WTC11 (cell line): Measurements from ENCODE around the gene PTGES2. TPM values are rescaled to one million over a fixed set of nuclear protein-coding genes. Genes with fewer than 3 reads are reported as not detected.

Source experiments
- ATAC-seq: fragments of 200-7000 bp; cut with Tn5 transposase; 2 replicates; pipeline ENCODE4 v1.10.0; 2021; ENCODE audit warnings: mild to moderate bottlenecking, moderate library complexity
- CTCF ChIA-PET: fragments of 300-600 bp; sonication (Branson Sonifier 250); formaldehyde crosslinking; loops from one replicate; lab custom pipeline; 2021; ENCODE audit warnings: antibody characterized with exemption; lab: Charles Lee
- POLR2A ChIA-PET: fragments of 350-600 bp; sonication (Branson Sonifier 250); formaldehyde crosslinking; loops from one replicate; lab custom pipeline; 2021; ENCODE audit warnings: antibody characterized with exemption; lab: Charles Lee
- DNase-seq: peaks from one replicate; pipeline ENCODE4 v3.0.0; 2021; ENCODE audit warnings: low spot score
- H3K27ac Mint-ChIP-seq: 2 replicates; pipeline ENCODE4 v1.8.0; 2021; ENCODE audit warnings: mixed read lengths
- H3K27me3 Mint-ChIP-seq: 2 replicates; pipeline ENCODE4 v1.8.0; 2021; ENCODE audit warnings: low read depth, mild to moderate bottlenecking, moderate library complexity, mixed read lengths
- H3K36me3 Mint-ChIP-seq: 2 replicates; pipeline ENCODE4 v1.8.0; 2021; ENCODE audit warnings: mixed read lengths
- H3K4me1 Mint-ChIP-seq: 2 replicates; pipeline ENCODE4 v1.8.0; 2022; ENCODE audit warnings: mixed read lengths
- H3K4me3 Mint-ChIP-seq: 2 replicates; pipeline ENCODE4 v1.8.0; 2021; ENCODE audit warnings: mild to moderate bottlenecking, moderate library complexity, mixed read lengths
- H3K9me3 Mint-ChIP-seq: 2 replicates; pipeline ENCODE4 v1.8.0; 2021; ENCODE audit warnings: mixed read lengths
- AFF4 ChIP-seq: sonication (generic); formaldehyde crosslinking; IDR thresholded peaks from 2 replicates; pipeline ENCODE4 v1.8.1; 2023; ENCODE audit warnings: mild to moderate bottlenecking, missing genetic modification reagents, borderline replicate concordance
- AR ChIP-seq: fragments of 250-450 bp; sonication (Bioruptor Pico); IDR thresholded peaks from 2 replicates; pipeline ENCODE4 v1.9.0; 2021; ENCODE audit warnings: mild to moderate bottlenecking
- E2F1 ChIP-seq: sonication (generic); formaldehyde crosslinking; IDR thresholded peaks from 2 replicates; pipeline ENCODE4 v1.8.0; 2022; ENCODE audit warnings: mild to moderate bottlenecking, missing genetic modification reagents
- EMX1 ChIP-seq: fragments of 250-450 bp; sonication (Bioruptor Pico); IDR thresholded peaks from 2 replicates; pipeline ENCODE4 v1.8.0; 2021; ENCODE audit warnings: mild to moderate bottlenecking
- FOXK1 ChIP-seq: sonication (generic); formaldehyde crosslinking; IDR thresholded peaks from 2 replicates; pipeline ENCODE4 v1.8.0; 2022; ENCODE audit warnings: mild to moderate bottlenecking, moderate library complexity, missing genetic modification reagents
- IRF1 ChIP-seq: sonication (generic); formaldehyde crosslinking; IDR thresholded peaks from 2 replicates; pipeline ENCODE4 v1.8.0; 2023; ENCODE audit warnings: missing genetic modification reagents
- MXD4 ChIP-seq: fragments of 250-450 bp; sonication (Bioruptor Pico); IDR thresholded peaks from 2 replicates; pipeline ENCODE4 v1.8.0; 2021; ENCODE audit warnings: mild to moderate bottlenecking, moderate library complexity, borderline replicate concordance
- NFYB ChIP-seq: sonication (generic); formaldehyde crosslinking; conservative IDR thresholded peaks from 2 replicates; pipeline ENCODE4 v1.8.0; 2022; ENCODE audit warnings: low read depth, missing genetic modification reagents
- NR1H2 ChIP-seq: sonication (generic); formaldehyde crosslinking; IDR thresholded peaks from 2 replicates; pipeline ENCODE4 v1.9.0; 2021; ENCODE audit warnings: mild to moderate bottlenecking, moderate library complexity, missing genetic modification reagents
- PREB ChIP-seq: sonication (generic); formaldehyde crosslinking; IDR thresholded peaks from 2 replicates; pipeline ENCODE4 v1.8.1; 2022; ENCODE audit warnings: mild to moderate bottlenecking, missing genetic modification reagents, moderate library complexity, borderline replicate concordance
- SOX15 ChIP-seq: fragments of 250-450 bp; sonication (Bioruptor Pico); IDR thresholded peaks from 2 replicates; pipeline ENCODE4 v1.9.0; 2021; ENCODE audit warnings: mild to moderate bottlenecking
- STAT6 ChIP-seq: sonication (generic); formaldehyde crosslinking; conservative IDR thresholded peaks from 2 replicates; pipeline ENCODE4 v1.8.1; 2023; ENCODE audit warnings: mild to moderate bottlenecking, low read depth, missing genetic modification reagents, moderate library complexity
- USF2 ChIP-seq: sonication (generic); formaldehyde crosslinking; IDR thresholded peaks from 2 replicates; pipeline ENCODE4 v1.8.1; 2023; ENCODE audit warnings: mild to moderate bottlenecking, missing genetic modification reagents, moderate library complexity
- ZNF138 ChIP-seq: sonication (generic); formaldehyde crosslinking; conservative IDR thresholded peaks from 2 replicates; pipeline ENCODE4 v1.8.1; 2022; ENCODE audit warnings: mild to moderate bottlenecking, moderate library complexity, missing genetic modification reagents
- ZNF416 ChIP-seq: fragments of 250-450 bp; sonication (Bioruptor Pico); IDR thresholded peaks from 2 replicates; pipeline ENCODE4 v1.9.0; 2021; ENCODE audit warnings: mild to moderate bottlenecking, inconsistent platforms
- ZNF532 ChIP-seq: fragments of 250-450 bp; sonication (Bioruptor Pico); IDR thresholded peaks from 2 replicates; pipeline ENCODE4 v1.9.0; 2021; ENCODE audit warnings: mild to moderate bottlenecking, borderline replicate concordance
- total RNA-seq: library from RNA; stranded (reverse); gene quantifications from 3 replicates; pipeline ENCODE4 v1.2.3, GENCODE V29; 2021

The PTGES2 gene
- total RNA-seq, 1 experiment from 2014 or later, result 118 TPM

- Mint-ChIP-seq H3K27me3 (peaks cover 7% of the 10 kb centered on the region; the same call in 1 of the 2 replicates), H3K36me3 (no peaks in the 10 kb centered on the region), H3K4me1 (peaks cover 12% of the 10 kb centered on the region), H3K9me3 (no peaks in the 10 kb centered on the region), H3K27ac (no peak overlapping the region), H3K4me3 (no peak overlapping the region)
- no peak for DNase-seq
- ATAC-seq, result no peak
- POLR2A ChIA-PET, result no interaction called here
- CTCF ChIA-PET, result no interaction called here
- TF ChIP-seq ZNF416 (CRISPR knock-in tag) (no peak), ZNF138 (CRISPR knock-in tag) (no peak), PREB (CRISPR knock-in tag) (no peak), USF2 (CRISPR knock-in tag) (no peak), NFYB (CRISPR knock-in tag) (no peak), ZNF532 (no peak), EMX1 (CRISPR knock-in tag) (no peak), STAT6 (CRISPR knock-in tag) (no peak), IRF1 (CRISPR knock-in tag) (no peak), MXD4 (CRISPR knock-in tag) (no peak), AFF4 (CRISPR knock-in tag) (no peak), NR1H2 (CRISPR knock-in tag) (no peak), SOX15 (CRISPR knock-in tag) (no peak), FOXK1 (CRISPR knock-in tag) (no peak), AR (CRISPR knock-in tag) (no peak), E2F1 (CRISPR knock-in tag) (no peak)
- TF ChIP-seq, all 79 proteins: peak for 0
Measured at GRCh38 chr9:128148509-128149000, 21.0 kb upstream of the PTGES2 start.
